Activated CD4-positive, alpha-beta memory T cell treated with anti-CD3 and anti-CD28 coated beads for 36 hours (primary cell): Measurements from ENCODE around the gene ANKRD44. TPM values are rescaled to one million over a fixed set of nuclear protein-coding genes. Genes with fewer than 3 reads are reported as not detected.

Experiments
- CTCF ChIA-PET: fragments of 350-600 bp; sonication (Branson Sonifier 250); formaldehyde crosslinking; loops from one replicate; lab custom pipeline; 2021; ENCODE audit warnings: antibody characterized with exemption, inconsistent platforms; lab: Charles Lee
- POLR2A ChIA-PET: fragments of 350-600 bp; sonication (Branson Sonifier 250); formaldehyde crosslinking; loops from one replicate; lab custom pipeline; 2021; ENCODE audit warnings: antibody characterized with exemption; lab: Charles Lee
- DNase-seq: peaks from one replicate; pipeline ENCODE4 v3.0.0-alpha.2; 2020
- H3K27ac Mint-ChIP-seq: one replicate; pipeline ENCODE4 v1.8.0; 2021; ENCODE audit warnings: mixed read lengths
- H3K27me3 Mint-ChIP-seq: one replicate; pipeline ENCODE4 v1.8.0; 2021; ENCODE audit warnings: mixed read lengths
- H3K36me3 Mint-ChIP-seq: one replicate; pipeline ENCODE4 v1.8.0; 2021; ENCODE audit warnings: mixed read lengths
- H3K4me1 Mint-ChIP-seq: one replicate; pipeline ENCODE4 v1.8.0; 2021; ENCODE audit warnings: low read depth, mixed read lengths
- H3K4me3 Mint-ChIP-seq: one replicate; pipeline ENCODE4 v1.8.0; 2021; ENCODE audit warnings: mild to moderate bottlenecking, mixed read lengths
- H3K9me3 Mint-ChIP-seq: one replicate; pipeline ENCODE4 v1.8.0; 2021; ENCODE audit warnings: mixed read lengths
- intact Hi-C: fragments of 100-400 bp; cut with micrococcal nuclease; formaldehyde crosslinking; loops from one replicate; pipeline ENCODE4 v1.15.1; 2023
- total RNA-seq, 2 experiments: library from RNA; stranded (reverse); gene quantifications; one replicate each; pipeline ENCODE4 v1.2.3, GENCODE V29; 2021

Gene ANKRD44
- total RNA-seq, 2 experiments from 2014 or later: 123 to 125 TPM

DNA sequence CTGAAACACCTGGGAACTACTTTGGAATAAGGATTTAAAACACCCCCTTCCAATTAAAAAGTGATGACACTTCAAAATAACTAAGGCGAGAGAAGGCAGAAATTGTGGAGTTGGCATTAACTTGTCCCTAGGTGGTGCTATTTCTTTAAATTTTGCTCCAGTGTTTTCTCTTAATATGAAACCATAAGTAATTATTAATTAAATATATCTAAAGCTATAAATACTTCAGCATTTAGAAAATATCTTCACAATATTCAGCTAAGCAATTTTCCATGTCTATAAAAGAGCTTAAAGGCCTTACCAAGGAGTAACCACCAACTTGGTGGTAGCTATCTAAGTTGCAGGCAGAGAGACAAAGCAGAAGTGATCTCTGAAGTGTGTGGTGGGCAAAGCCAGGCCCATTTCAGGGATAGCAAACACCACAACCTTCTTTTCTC, 197.3 kb downstream of the ANKRD44 start:
- intact Hi-C loops: loop anchor here (1.0 to 2.0 kb wide), 3 partner anchors 55 to 265 kb away; no protein-coding TSS in a partner anchor
- POLR2A ChIA-PET: interaction anchor here (1.6 kb wide), 1 partner anchor 55 kb away, joined by 5 read pairs; no protein-coding TSS in a partner anchor
- CTCF ChIA-PET: interaction anchor here (0.6 to 5.4 kb wide), 66 partner anchors 9 to 363 kb away, joined by 3 to 134 read pairs (median 5); partner anchors contain the start of gene ANKRD44
- no peak for DNase-seq
- no peaks in the 10 kb centered on the region for H3K9me3 Mint-ChIP-seq
- H3K4me3 Mint-ChIP-seq: no peak overlapping the region
- H3K36me3 Mint-ChIP-seq: peaks cover 13% of the 10 kb centered on the region
- H3K4me1 Mint-ChIP-seq: peaks cover 20% of the 10 kb centered on the region
- peak overlapping the region; percentile 76 for H3K27ac Mint-ChIP-seq
- no peaks in the 10 kb centered on the region for H3K27me3 Mint-ChIP-seq

DNA sequence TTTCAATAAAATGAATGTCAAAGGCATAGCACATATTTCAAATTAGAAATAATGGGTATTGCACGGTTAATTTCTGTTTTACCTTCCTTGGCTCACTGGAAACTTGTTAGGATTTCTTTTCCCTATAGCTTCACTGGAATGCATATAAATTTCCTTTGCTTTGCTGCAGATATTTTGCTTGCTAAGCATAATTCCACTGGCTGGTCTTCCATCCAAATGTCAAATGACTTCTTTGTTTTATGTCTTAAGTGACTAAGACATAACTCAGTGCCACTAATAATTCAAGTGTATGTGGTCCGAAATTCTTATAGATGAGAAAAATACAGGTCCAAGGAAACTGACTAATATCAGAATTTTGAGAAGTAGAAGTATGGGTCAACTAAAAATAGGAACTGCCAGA, 201.3 kb downstream of the ANKRD44 start:
- Mint-ChIP-seq H3K36me3 (peaks cover 17% of the 10 kb centered on the region), H3K27ac (no peak overlapping the region), H3K27me3 (no peaks in the 10 kb centered on the region), H3K4me3 (no peak overlapping the region), H3K9me3 (no peaks in the 10 kb centered on the region), H3K4me1 (peaks cover 6% of the 10 kb centered on the region)
- no peak for DNase-seq
- CTCF ChIA-PET: interaction anchor here (1.3 to 3.8 kb wide), 2 partner anchors 34 to 59 kb away, joined by 5 to 18 read pairs; no protein-coding TSS in a partner anchor
- POLR2A ChIA-PET: no interaction called here
- intact Hi-C loops: no loop called here

DNA sequence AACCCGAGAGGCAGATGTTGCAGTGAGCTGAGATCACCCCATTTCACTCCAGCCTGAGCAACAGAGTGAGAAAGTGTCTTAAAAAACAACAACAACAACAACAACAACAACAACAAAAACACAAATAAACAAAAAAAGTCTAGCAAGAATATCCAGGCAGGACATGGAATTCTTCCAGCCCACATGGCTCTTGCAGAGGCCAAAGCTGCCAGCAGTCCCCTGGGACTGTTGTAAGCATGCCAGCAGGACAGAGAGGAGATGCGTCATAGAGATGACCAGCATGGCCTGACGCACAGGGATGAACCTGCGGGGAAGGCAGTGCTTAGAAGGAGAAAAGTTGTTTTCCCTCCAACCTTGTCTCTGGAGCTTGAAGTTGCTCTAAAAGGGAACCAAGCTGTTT, 201.8 kb downstream of the ANKRD44 start:
- no peak overlapping the region for H3K4me3 Mint-ChIP-seq
- H3K36me3 Mint-ChIP-seq: peaks cover 17% of the 10 kb centered on the region
- POLR2A ChIA-PET: no interaction called here
- intact Hi-C loops: no loop called here
- CTCF ChIA-PET: interaction anchor here (1.3 to 3.8 kb wide), 2 partner anchors 33 to 60 kb away, joined by 5 to 18 read pairs; no protein-coding TSS in a partner anchor
- peak overlapping the region; percentile 8 for H3K27ac Mint-ChIP-seq
- H3K9me3 Mint-ChIP-seq: no peaks in the 10 kb centered on the region
- no peaks in the 10 kb centered on the region for H3K27me3 Mint-ChIP-seq
- H3K4me1 Mint-ChIP-seq: peaks cover 5% of the 10 kb centered on the region
- DNase-seq: no peak

DNA sequence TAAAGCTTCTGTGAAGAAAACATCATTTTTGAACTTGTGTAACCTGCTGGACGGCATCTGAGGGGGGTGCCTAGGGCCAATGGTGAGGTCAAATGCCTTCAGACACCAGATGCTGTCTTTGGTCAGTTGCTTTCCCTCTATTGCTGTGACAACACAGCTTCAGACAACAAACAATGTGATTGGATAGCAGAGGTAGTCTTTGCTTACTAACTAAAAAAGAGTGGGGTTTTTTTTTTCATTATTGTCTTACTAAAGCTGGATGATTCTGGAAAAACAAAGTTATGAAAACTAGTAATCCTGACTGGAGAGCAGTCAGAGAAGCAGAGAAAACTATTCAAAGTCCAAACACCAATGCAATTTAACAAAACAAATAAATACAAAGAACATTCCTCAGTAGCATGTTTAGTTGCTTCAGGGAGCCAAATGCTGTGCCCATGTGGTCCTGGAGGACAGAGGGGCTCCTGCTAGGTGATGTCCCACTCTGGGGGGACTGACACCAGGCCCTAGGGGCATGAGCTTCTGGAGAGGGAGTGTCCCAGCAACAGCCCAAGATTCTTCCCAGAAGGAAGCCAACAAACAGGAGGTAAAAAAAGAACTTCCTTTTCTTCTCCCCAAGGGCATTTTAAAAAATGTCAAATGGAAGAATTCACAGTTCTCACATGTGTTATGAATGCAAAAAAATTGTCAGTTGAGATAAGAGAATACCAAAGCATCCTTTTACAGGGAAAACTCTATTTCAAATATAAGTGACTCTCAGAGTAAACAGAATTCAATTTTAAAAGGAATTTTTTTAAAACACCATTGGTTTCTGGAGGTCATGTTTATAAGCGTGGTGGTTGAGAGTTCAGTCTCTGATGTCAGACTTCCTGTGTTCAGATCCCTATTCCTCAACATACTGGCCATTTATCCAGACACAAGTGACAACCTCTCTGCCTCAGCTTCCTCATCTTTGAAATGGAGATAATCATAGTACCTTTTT, 203.0 kb downstream of the ANKRD44 start:
- no peaks in the 10 kb centered on the region for H3K27me3 Mint-ChIP-seq
- H3K36me3 Mint-ChIP-seq: peaks cover 18% of the 10 kb centered on the region
- peaks cover 2% of the 10 kb centered on the region for H3K4me1 Mint-ChIP-seq
- no peak for DNase-seq
- CTCF ChIA-PET: interaction anchor here (1.2 kb wide), 1 partner anchor 61 kb away, joined by 4 read pairs; no protein-coding TSS in a partner anchor
- H3K4me3 Mint-ChIP-seq: no peak overlapping the region
- POLR2A ChIA-PET: no interaction called here
- H3K9me3 Mint-ChIP-seq: no peaks in the 10 kb centered on the region
- H3K27ac Mint-ChIP-seq: peak overlapping the region; percentile 38
- intact Hi-C loops: no loop called here

DNA sequence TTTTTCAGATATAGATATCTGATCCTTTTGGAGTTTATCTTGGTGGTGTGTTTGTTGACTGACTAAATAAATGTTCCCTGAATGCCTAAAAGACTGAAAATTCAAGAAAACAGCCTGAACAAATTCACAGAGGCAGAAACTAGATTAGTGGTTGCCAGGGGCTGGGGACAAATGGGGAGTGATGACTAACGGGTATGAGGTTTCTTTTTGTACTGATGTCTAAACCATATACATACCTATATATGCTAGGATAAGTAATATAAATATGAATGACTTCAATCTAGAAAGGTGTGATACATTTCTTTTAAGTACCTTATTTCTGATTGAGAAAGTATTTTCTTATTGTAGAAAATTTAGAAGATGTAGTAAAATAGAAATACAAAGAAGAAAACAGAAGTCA, 207.2 kb downstream of the ANKRD44 start:
- intact Hi-C loops: no loop called here
- no peak overlapping the region for H3K4me3 Mint-ChIP-seq
- no peaks in the 10 kb centered on the region for H3K9me3 Mint-ChIP-seq
- peaks cover 27% of the 10 kb centered on the region for H3K36me3 Mint-ChIP-seq
- no peak for DNase-seq
- peaks cover 2% of the 10 kb centered on the region for H3K4me1 Mint-ChIP-seq
- POLR2A ChIA-PET: no interaction called here
- H3K27me3 Mint-ChIP-seq: no peaks in the 10 kb centered on the region
- H3K27ac Mint-ChIP-seq: peak overlapping the region; percentile 4
- CTCF ChIA-PET: no interaction called here

DNA sequence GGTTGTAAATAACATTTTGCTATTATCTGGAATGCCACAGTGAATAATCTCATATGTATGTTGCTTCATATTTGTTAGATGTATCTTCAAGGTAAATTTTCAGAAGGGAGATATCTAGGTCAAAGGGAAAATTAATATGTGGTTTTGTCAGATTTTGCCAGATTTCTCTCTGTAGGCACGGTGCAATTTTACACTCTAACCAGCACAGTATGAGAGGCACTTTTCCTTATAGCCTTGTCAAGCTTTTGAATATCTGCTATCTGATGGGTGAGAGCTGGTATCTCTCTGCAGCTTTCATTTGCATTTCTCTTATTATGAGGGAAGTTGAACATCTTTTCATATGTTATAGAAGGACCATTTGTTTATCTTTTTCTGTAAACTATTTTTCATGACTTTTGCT, 208.3 kb downstream of the ANKRD44 start:
- H3K4me1 Mint-ChIP-seq: peaks cover 2% of the 10 kb centered on the region
- POLR2A ChIA-PET: interaction anchor here (0.6 kb wide), 1 partner anchor 284 kb away, joined by 3 read pairs; no protein-coding TSS in a partner anchor
- DNase-seq: no peak
- H3K36me3 Mint-ChIP-seq: peaks cover 35% of the 10 kb centered on the region
- no peaks in the 10 kb centered on the region for H3K27me3 Mint-ChIP-seq
- no peaks in the 10 kb centered on the region for H3K9me3 Mint-ChIP-seq
- peak overlapping the region; percentile 25 for H3K27ac Mint-ChIP-seq
- intact Hi-C loops: no loop called here
- CTCF ChIA-PET: interaction anchor here (0.9 to 1.3 kb wide), 2 partner anchors 11 to 66 kb away, joined by 4 to 5 read pairs; no protein-coding TSS in a partner anchor
- H3K4me3 Mint-ChIP-seq: no peak overlapping the region

DNA sequence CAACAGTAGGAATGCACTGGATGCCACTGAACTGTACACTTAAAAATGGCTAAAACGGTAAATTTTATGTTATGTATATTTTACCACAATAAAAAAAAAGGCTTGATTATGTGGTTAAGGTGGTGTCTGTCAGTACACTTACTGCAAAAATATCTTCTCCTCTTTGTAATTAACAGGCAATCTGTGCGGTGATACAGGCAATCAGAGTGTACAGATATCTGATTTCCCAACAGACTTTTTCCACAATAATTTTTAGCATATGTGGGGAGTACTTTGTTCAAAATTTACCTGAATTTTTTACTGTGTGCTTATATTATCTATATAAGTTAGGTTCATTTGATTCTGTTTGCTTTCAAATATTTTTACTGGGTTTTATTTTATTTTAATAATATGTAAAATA, 209.1 kb downstream of the ANKRD44 start:
- ChIA-PET CTCF (no interaction called here), POLR2A (no interaction called here)
- Mint-ChIP-seq H3K4me1 (peaks cover 2% of the 10 kb centered on the region), H3K36me3 (peaks cover 38% of the 10 kb centered on the region), H3K4me3 (no peak overlapping the region), H3K9me3 (no peaks in the 10 kb centered on the region), H3K27ac (no peak overlapping the region), H3K27me3 (no peaks in the 10 kb centered on the region)
- intact Hi-C loops: no loop called here
- no peak for DNase-seq

DNA sequence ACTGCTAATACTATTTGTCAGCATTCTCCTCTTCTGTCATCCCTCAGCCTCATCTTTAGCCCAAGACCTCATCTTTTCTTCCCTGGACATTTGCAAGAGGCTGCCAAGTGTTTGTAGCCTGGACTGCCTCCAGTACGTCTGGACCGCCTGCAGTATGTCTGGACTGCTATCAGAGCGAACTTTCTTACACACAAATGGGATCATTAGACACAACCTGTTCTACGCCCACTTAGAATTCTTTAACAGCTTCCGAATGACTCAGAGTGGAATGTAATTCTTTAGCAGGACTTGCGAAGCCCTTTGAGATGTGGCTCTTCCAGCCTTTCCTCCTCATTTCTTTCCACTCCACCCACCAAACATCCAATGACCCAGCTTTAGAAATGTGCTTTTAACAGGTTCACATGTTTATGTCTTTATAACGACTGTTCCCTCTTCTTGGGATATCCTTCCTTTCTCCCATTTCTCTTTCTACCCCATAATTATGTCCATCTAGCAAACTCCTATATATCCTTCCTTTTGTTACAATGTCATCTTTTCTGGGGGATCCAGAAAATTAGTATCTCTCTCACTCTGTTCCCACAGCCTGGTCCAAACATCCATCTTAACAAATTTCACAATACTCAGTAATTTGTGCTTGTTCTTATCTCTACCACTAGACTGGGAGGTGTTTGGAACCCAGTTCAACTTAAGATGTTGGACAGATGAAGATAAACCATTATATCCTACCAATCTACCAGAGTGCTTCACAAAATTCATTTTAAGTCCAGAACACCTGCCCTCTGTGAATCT, 212.8 kb downstream of the ANKRD44 start:
- intact Hi-C loops: no loop called here
- CTCF ChIA-PET: interaction anchor here (0.6 to 1.5 kb wide), 3 partner anchors 9 to 22 kb away, joined by 3 to 4 read pairs (median 4); no protein-coding TSS in a partner anchor
- Mint-ChIP-seq H3K9me3 (no peaks in the 10 kb centered on the region), H3K4me1 (no peaks in the 10 kb centered on the region), H3K27me3 (no peaks in the 10 kb centered on the region), H3K4me3 (no peak overlapping the region), H3K36me3 (peaks cover 31% of the 10 kb centered on the region), H3K27ac (peak overlapping the region; percentile 10)
- POLR2A ChIA-PET: no interaction called here
- DNase-seq: no peak

DNA sequence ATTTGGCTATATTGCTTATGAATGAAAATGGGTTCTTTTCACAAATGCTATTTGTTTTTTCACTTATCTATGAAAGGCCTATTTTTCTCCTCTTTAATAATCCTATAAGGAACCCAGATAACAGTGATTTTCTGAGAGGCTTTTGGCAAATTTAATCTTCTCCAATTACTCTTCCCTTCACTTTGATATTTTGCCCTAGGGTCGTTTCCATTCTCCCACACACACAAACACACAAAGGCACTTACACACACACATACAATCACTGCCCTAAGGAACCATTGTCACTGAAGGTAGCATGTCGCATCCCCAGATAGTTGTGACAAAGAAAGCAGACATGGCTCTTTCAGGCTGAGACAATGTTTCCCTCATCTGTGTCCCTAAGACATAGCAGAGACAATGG, 213.9 kb downstream of the ANKRD44 start:
- DNase-seq: no peak
- intact Hi-C loops: no loop called here
- CTCF ChIA-PET: interaction anchor here (1.4 kb wide), 1 partner anchor 21 kb away, joined by 3 read pairs; no protein-coding TSS in a partner anchor
- Mint-ChIP-seq H3K4me1 (no peaks in the 10 kb centered on the region), H3K36me3 (peaks cover 34% of the 10 kb centered on the region), H3K9me3 (no peaks in the 10 kb centered on the region), H3K27ac (no peak overlapping the region), H3K27me3 (no peaks in the 10 kb centered on the region), H3K4me3 (no peak overlapping the region)
- POLR2A ChIA-PET: no interaction called here

DNA sequence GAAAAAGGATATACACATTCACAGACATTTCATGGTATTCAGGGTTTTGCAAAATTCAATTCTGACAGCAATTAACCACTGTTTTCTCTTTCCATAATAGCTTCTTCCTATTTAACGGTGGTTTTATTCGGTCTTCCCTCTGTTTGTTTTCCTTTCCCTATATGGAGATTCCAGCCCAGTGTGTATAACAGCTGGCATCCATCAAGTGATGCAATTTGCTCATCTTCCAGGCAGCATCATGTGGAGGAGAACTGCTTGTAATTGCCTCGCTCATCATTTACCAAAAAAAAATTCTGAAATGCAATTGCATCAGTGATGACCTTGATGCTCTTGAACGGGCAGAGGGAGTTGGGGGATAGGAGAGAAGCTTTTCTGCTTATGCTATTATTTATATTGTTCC, 218.1 kb downstream of the ANKRD44 start:
- DNase-seq: no peak
- Mint-ChIP-seq H3K4me1 (peaks cover 4% of the 10 kb centered on the region), H3K4me3 (no peak overlapping the region), H3K36me3 (peaks cover 26% of the 10 kb centered on the region), H3K27me3 (no peaks in the 10 kb centered on the region), H3K27ac (no peak overlapping the region), H3K9me3 (no peaks in the 10 kb centered on the region)
- ChIA-PET CTCF (interaction anchor here (0.6 kb wide), 1 partner anchor 218 kb away, joined by 3 read pairs; the partner anchor contains the start of gene ANKRD44), POLR2A (interaction anchor here (0.6 kb wide), 1 partner anchor 297 kb away, joined by 3 read pairs; no protein-coding TSS in a partner anchor)
- intact Hi-C loops: loop anchor here (5.0 kb wide), 1 partner anchor 80 kb away; no protein-coding TSS in a partner anchor

DNA sequence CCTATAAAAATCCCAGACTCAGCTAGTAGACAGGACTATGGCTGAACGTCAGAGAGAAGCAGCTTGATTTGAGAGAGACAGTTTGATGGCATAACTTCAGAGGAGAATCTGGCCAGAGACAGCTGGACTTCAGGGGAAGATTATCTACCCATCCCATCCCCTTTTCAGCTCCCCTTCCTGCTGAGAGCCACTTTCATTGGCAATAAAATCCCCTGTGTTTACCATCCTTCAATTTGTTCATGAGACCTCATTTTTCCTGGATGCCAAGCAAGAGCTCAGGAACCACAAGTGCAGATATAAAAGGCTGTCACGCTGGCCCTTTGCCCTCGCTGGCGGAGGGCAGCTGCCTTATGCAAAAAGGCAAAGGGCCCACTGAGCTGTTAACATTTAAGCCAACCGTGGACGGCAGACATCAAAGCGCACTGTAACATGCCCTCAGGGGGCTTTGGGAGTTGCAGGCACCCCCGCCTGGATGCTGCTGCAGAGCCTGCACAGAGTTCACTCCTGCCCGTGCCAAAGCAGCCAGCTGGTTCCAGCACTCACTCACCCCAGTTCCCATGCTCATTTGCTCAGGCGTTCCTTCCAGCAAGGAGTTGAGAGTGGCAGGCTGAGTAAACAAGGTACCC, 219.7 kb downstream of the ANKRD44 start:
- POLR2A ChIA-PET: no interaction called here
- intact Hi-C loops: loop anchor here (5.0 kb wide), 1 partner anchor 79 kb away; no protein-coding TSS in a partner anchor
- H3K4me1 Mint-ChIP-seq: peaks cover 4% of the 10 kb centered on the region
- no peaks in the 10 kb centered on the region for H3K9me3 Mint-ChIP-seq
- H3K27me3 Mint-ChIP-seq: no peaks in the 10 kb centered on the region
- CTCF ChIA-PET: interaction anchor here (0.6 to 1.5 kb wide), 3 partner anchors 23 to 287 kb away, joined by 3 to 5 read pairs (median 4); no protein-coding TSS in a partner anchor
- H3K36me3 Mint-ChIP-seq: peaks cover 28% of the 10 kb centered on the region
- DNase-seq: no peak
- H3K4me3 Mint-ChIP-seq: no peak overlapping the region
- no peak overlapping the region for H3K27ac Mint-ChIP-seq
